ENCODE results near the gene FAM25G.
"Not testable (repeated sequence)": the region's sequence is repeated elsewhere in the genome, so short reads cannot be mapped to it uniquely, and the experiment has no call there.

The FAM25G gene

GRCh38 chr10:47491600-47491999, at the start of gene FAM25G:
FAM25G (minus strand) TSS chr10:47491700; CDS start chr10:47491674, 26 bp downstream.
- not testable (repeated sequence) for DNase-seq

GRCh38 chr10:47536430-47536829, 44.9 kb upstream of the FAM25G start:
- DNase-seq, result not testable (repeated sequence)

DNA sequence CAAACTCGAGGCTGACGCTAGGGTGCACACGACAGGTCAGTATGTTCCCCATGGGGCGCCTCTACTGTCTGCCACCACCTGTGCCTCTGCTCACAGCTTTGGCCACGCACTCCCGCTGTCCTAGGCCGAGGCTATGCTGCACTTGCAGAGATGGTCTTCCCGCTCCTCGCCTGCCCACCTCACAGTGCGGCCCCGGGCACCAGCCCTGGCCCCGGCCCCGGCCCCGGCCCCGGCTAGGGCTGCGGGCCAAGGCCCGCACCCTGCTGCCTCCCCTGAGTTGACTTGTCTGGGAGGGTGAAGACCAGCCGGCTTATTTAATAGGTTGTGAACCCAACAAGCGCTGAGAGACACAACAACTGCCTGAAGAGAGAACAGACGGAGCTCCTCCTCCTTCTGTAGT, 32.0 kb upstream of the FAM25G start, which contains the start of gene AGAP9:
AGAP9 (minus strand) TSS at position 164 of the 400 bp plus-strand sequence; CDS start at position 52, 112 bp downstream.
- DNase-seq, result not testable (repeated sequence)

DNA sequence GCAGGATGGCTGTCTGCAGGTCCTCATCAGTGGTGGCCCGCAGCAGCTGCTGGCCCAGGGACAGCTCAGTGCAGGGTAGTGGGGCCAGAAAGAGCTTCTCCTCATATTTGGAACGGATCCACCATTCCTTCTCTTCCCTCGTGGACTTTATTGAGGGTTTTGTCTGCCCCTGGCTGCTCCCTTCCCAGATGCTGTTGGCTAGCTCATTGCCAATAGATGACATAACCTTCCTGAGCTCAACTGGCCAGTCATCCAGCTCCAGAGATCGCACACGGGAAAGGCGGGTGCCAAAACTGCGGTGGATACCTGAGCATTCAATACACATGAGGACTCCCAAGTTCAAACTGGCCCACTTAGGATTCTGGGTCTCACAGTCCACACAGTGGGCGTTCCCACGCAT, 10.8 kb upstream of the FAM25G start:
- DNase-seq, result not testable (repeated sequence)

- DNase-seq, result not testable (repeated sequence)
Observed at GRCh38 chr10:47494226-47494625, 2.7 kb upstream of the FAM25G start.

- DNase-seq, result not testable (repeated sequence)
Observed at GRCh38 chr10:47489630-47490029, 1.9 kb downstream of the FAM25G start.

GRCh38 chr10:47485943-47486342, 5.6 kb downstream of the FAM25G start:
- DNase-seq, result peak; percentile 37

DNA sequence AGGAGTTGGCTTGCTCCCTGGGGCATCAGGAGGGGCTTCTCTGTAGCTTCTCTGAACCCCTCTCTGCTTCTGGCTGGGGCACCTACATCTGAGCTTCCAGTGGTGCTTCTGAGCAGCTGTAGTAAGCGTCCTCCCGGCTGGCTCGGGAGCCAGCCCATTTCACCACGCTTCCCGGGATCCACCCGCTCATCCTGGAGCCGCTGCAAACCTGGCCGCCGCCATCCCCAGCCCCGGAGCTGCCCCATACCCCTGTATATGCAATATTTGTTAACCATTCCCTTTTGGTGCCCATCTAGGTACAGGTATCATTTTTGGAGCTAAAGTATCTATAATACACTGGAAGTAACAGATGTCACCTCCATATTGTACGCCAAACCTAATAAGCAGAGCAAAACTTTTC, 6.7 kb downstream of the FAM25G start:
- DNase-seq, result not testable (repeated sequence)

DNA sequence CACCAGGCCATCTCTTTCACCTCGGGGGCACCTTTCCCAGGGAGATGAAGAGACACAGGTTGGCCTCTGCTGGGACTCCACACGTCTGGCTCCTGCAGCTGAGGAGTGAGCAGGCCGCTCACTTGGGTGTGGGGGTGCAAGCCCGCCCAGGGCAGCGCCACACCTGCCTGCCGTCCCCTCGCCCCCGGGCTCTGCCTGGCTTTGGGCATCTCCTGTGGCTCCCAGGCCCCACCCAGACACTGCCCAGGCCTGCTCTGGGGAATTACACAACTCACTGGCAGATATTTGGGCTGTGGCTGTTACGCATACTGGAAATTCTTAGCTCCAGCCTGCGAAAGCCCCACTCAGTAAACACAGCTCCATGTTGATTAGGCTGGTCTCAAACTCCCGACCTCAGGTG, 7.6 kb downstream of the FAM25G start, which contains the start of gene ANXA8:
ANXA8 (minus strand) TSS at position 193 of the 400 bp plus-strand sequence; CDS start at position 11, 182 bp downstream.
- not testable (repeated sequence) for DNase-seq

GRCh38 chr10:47482367-47482766, 9.1 kb downstream of the FAM25G start:
- DNase-seq, result not testable (repeated sequence)

DNA sequence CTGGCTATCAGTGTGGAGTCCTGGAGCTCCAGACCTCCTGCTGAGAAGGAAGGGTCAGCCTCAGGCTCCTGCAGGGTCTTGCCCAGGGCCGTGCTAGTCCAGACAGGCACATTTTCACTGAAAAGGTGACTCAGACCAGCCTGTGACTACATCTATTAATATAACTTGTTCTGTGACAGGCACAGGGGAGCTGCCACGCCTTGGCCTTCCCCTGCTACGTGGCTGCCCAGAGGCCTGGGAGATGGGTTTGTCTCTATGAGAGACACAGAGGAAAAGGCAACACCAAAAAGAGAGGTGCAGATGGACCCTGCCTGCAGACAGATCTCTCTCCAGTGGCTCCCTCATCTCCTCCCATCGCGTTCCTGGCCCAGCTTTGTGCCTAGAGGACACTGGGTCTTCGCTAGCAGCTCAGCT, 9.7 kb downstream of the FAM25G start:
- DNase-seq, result not testable (repeated sequence)

- not testable (repeated sequence) for DNase-seq
Observed at GRCh38 chr10:47481182-47481766, 10.2 kb downstream of the FAM25G start.

DNA sequence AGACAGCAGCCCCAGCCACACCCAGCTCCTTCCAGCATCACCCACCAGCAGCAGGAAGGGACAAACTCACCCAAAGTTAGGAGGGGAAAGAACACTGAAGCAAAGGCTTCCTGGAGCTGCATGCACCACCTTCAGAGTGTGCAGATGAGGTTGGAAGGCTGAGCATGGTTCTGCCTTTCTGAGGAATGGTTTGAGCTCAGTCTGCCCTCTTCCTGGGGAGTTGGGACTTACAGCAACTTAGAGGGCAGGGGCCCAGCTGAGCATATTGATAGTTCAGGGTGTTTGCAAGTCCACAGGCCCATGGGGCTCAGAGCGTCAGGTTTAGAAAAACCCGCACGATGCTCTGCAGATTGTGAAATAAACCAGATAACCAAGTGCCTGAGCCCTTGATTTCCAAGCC, 11.4 kb downstream of the FAM25G start:
- not testable (repeated sequence) for DNase-seq

DNA sequence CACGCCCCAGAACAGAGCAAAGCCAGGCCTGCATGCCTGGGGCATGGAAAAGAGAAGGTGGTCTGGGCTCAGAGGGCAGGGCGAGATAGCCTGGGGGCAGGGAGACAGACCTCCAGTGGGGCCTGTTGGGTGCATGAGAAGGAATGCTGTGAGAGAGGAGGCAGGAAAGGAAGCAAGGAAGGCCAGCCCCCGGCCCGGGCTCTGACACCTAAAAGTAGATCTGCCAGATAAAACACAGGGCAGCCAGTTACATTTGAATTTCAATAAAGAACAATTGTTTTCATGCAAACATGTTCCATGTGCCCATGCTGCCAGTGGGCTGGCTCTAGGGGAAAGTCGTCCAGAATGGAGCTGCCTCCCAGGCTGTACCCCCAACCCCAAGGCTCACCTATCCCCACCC, 13.4 kb downstream of the FAM25G start:
- DNase-seq, result not testable (repeated sequence)

- not testable (repeated sequence) for DNase-seq
Observed at GRCh38 chr10:47477078-47477477, 14.4 kb downstream of the FAM25G start.

DNA sequence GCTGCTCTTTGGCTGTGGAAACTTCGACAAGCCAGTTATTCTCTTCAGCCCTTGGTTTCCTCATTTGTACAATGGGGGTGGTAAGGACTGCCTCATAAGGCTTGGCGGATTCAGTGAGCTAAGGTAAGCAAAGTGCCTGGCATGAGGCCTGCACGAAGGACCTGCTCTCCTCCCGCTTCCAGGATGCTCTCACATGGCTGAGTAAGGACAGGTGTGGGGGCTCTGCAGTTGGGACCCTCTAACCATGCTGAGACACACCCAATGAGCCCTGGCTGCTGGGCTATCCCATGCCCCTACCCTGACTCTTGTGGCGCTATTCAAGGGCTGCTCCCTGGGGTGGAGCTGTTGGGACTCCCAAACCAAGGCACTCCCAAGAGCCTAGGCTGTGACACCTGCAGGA, 16.4 kb downstream of the FAM25G start:
- not testable (repeated sequence) for DNase-seq

GRCh38 chr10:47473516-47473915, 18.0 kb downstream of the FAM25G start:
- not testable (repeated sequence) for DNase-seq

DNA sequence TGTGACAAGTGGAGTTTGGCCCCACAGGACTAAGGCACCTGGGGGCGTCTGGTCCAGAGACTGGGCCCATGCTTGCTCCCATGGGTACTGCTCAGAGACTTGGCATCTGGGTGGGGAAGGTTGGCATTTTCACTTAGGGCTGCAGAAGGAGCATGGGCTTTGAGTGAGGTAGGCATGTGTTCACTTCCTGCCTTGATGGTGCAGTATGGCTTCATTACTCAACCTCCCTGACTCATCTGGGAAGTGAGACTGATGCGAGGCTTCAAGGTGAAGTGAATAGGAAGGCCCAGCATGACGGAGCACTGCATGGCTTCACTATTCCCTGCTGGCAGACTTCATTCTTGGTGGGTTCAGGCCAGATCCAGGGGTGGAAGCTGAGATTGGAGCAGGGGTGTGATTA, 18.9 kb downstream of the FAM25G start:
- DNase-seq, result not testable (repeated sequence)

DNA sequence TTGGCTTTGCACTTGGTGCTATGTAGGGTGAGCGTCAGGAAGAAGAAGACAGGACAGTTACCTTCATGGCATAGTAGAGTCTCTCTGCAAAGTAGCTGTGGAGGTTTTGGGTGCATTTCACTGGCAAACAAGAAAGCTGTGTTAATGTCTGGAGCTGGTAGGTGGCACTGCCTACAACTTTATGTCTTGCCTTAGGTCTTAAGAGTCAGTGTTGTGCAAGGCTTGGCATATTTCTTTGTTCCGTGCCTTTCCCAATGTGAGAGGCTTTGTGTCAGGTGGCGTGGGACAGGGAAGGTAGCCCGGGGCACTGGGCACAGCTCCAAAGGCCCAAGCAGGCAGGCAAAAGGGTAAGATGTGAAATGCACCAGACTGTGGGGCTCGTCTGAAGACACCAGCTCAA, 19.4 kb downstream of the FAM25G start:
- DNase-seq, result not testable (repeated sequence)

GRCh38 chr10:47468731-47469528, 22.6 kb downstream of the FAM25G start:
- DNase-seq, result not testable (repeated sequence)

DNA sequence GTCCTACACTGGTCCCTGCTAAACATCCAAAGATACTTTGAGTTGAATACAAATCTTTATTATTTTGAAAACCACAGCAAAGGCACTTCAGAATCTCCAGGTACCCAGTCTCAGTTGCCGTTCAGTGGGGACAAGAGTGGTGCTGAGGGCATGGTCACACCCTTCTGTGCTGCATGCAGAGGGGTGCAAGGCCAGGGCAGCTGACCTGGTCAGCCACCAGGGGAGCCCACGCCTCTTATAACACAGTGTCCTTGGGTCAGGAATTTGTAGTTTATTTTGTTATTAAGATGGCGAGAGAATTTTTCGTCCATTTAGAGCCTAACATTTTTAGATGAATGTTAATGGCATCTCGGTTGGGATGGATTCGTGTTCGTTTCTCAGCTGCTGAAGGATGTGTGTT, 23.5 kb downstream of the FAM25G start:
- not testable (repeated sequence) for DNase-seq

- DNase-seq, result not testable (repeated sequence)
Observed at GRCh38 chr10:47467458-47467857, 24.0 kb downstream of the FAM25G start.

GRCh38 chr10:47465216-47465917, 26.1 kb downstream of the FAM25G start:
- not testable (repeated sequence) for DNase-seq

All from activated CD4-positive, alpha-beta T cell treated with anti-CD3 and anti-CD28 coated beads, Interleukin-2, amount 50 U/mL, for 16 hours (primary cell).